Keratinocyte (primary cell): Measurements from ENCODE around the gene LSAMP. TPM values are rescaled to one million over a fixed set of nuclear protein-coding genes. Genes with fewer than 3 reads are reported as not detected.

Experiments
- DNase-seq: peaks from one replicate; pipeline ENCODE4 v3.0.0-alpha.2; 2011; ENCODE audit warnings: low read depth, missing footprints, low spot score
- FAIRE-seq: peaks from 2 replicates; lab custom pipeline; 2011; peaks lifted over from hg19 to GRCh38; lab: Jason Lieb, UNC
- H2AFZ ChIP-seq: 2 replicates; pipeline ENCODE4 v1.6.0; 2012; ENCODE audit warnings: low read length, control low read depth, inconsistent platforms; ENCODE audit not compliant: control insufficient read depth
- H3K27ac ChIP-seq: 2 replicates; pipeline ENCODE4 v1.5.1; 2011; ENCODE audit warnings: low read length; ENCODE audit not compliant: control insufficient read depth, insufficient read depth
- H3K27me3 ChIP-seq: 3 replicates; pipeline ENCODE4 v1.6.0; 2011; ENCODE audit warnings: low read length; ENCODE audit not compliant: control insufficient read depth, insufficient read depth; ENCODE audit errors: extremely low read depth
- H3K36me3 ChIP-seq, 2 experiments: 2 replicates in 1 of 2; 3 replicates in 1 of 2; pipeline ENCODE4 v1.5.1; 2011; ENCODE audit warnings: low read length in 2 of 2, mild to moderate bottlenecking in 1 of 2; ENCODE audit not compliant: control insufficient read depth in 2 of 2, insufficient read depth in 2 of 2; ENCODE audit errors: extremely low read depth in 1 of 2
- H3K4me1 ChIP-seq: 3 replicates; pipeline ENCODE4 v1.5.1; 2011; ENCODE audit warnings: low read length; ENCODE audit not compliant: control insufficient read depth, insufficient read depth; ENCODE audit errors: extremely low read depth
- H3K4me2 ChIP-seq: 3 replicates; pipeline ENCODE4 v1.6.0; 2011; ENCODE audit warnings: low read depth, low read length; ENCODE audit not compliant: control insufficient read depth, insufficient read depth; ENCODE audit errors: extremely low read depth
- H3K4me3 ChIP-seq, 3 experiments: fragments of 200-600 bp in 1 of 3; sonication (generic) in 1 of 3; 2 replicates in 2 of 3; 3 replicates in 1 of 3; pipeline ENCODE4 v1.5.1; 2011 to 2016; ENCODE audit warnings: low read length in 3 of 3, mild to moderate bottlenecking in 3 of 3, control low read depth in 2 of 3, inconsistent platforms in 1 of 3, low read depth in 1 of 3, mixed read lengths in 1 of 3, mixed run types in 1 of 3, moderate library complexity in 1 of 3; ENCODE audit not compliant: control insufficient read depth in 2 of 3, insufficient read depth in 2 of 3; ENCODE audit errors: extremely low read depth in 1 of 3
- H3K79me2 ChIP-seq: 2 replicates; pipeline ENCODE4 v1.6.0; 2012; ENCODE audit warnings: low read length; ENCODE audit not compliant: control insufficient read depth, insufficient read depth
- H3K9ac ChIP-seq: 3 replicates; pipeline ENCODE4 v1.6.0; 2011; ENCODE audit warnings: low read length; ENCODE audit not compliant: control insufficient read depth, insufficient read depth; ENCODE audit errors: extremely low read depth
- H3K9me1 ChIP-seq: 3 replicates; pipeline ENCODE4 v1.6.0; 2011; ENCODE audit warnings: low read length; ENCODE audit not compliant: control insufficient read depth, insufficient read depth; ENCODE audit errors: extremely low read depth
- H3K9me3 ChIP-seq: 2 replicates; pipeline ENCODE4 v1.5.1; 2012; ENCODE audit warnings: low read depth, low read length; ENCODE audit not compliant: control insufficient read depth
- H4K20me1 ChIP-seq: 3 replicates; pipeline ENCODE4 v1.6.0; 2011; ENCODE audit warnings: low read length; ENCODE audit not compliant: control insufficient read depth, insufficient read depth; ENCODE audit errors: extremely low read depth
- EZH2 ChIP-seq: IDR thresholded peaks from one replicate; pipeline ENCODE4 v1.6.1; 2012; ENCODE audit warnings: inconsistent platforms, mild to moderate bottlenecking, low read length, moderate library complexity
- dilution Hi-C: fragments of 300-500 bp; cut with MboI; formaldehyde crosslinking; loops from one replicate; pipeline ENCODE4 v1.7.0; 2020; ENCODE audit warnings: low sequenced_read_pairs; ENCODE audit not compliant: extremely low pct_ligation_motif_present
- polyA plus RNA-seq, 5 experiments: library from polyadenylated mRNA; depleted of rRNA in 3 of 5; stranded (reverse) in 3 of 5; stranded (forward) in 1 of 5; unstranded in 1 of 5; fragments of >200 nt; gene quantifications; 1 replicate in 1 of 5; 2 replicates in 3 of 5; 3 replicates in 1 of 5; pipeline versions ENCODE4 v1.2.1 to v1.2.3, GENCODE V29; 2011 to 2012; ENCODE audit warnings: missing spikeins in 2 of 5, low read depth in 1 of 5, low replicate concordance in 1 of 5
- TF ChIP-seq, protein P1 (sequence below), 3 experiments: IDR thresholded peaks in 1 of 3; conservative IDR thresholded peaks in 1 of 3; optimal IDR thresholded peaks in 1 of 3; 2 replicates in 2 of 3; 3 replicates in 1 of 3; pipeline versions ENCODE3 to v1.5.1; 2011; ENCODE audit warnings: low read length in 3 of 3, mild to moderate bottlenecking in 3 of 3, moderate library complexity in 2 of 3, control low read depth in 1 of 3, inconsistent platforms in 1 of 3; ENCODE audit not compliant: insufficient read depth in 2 of 3; ENCODE audit errors: extremely low read depth in 1 of 3

LSAMP gene
- polyA plus RNA-seq, 1 donor (not counting 4 experiments of a cell fraction or from before 2014, with no cell fraction given) = 0.12 TPM

DNA sequence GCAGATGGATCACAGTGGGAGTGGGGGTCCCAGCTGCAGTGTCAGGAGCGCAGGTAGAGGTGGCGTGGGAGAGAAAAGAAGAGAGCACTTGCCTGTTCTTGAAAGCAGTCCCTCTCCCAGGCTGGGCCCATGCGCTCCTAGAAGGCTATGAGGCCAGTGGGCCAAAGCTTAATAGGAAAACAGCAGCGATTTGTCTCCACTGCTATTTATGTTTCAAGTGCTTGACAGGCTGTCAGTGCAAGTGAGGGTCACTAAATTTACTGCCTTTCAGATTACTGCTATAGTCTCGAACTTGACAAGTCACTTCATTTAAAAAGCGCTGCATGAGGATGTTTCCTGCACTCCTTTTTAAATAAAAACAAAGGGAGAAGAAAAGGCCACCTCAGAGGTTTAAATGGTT is 582.4 kb downstream of the LSAMP start:
- Histone ChIP-seq H2AFZ (no peak overlapping the region), H3K4me1 (no peaks in the 10 kb centered on the region), H3K9ac (no peak overlapping the region), H3K36me3 (no peaks in the 10 kb centered on the region), H3K27ac (no peak overlapping the region), H3K79me2 (no peaks in the 10 kb centered on the region), H3K4me2 (no peak overlapping the region), H4K20me1 (no peaks in the 10 kb centered on the region), H3K27me3 (no peaks in the 10 kb centered on the region), H3K9me1 (no peaks in the 10 kb centered on the region), H3K4me3 (no peak overlapping the region), H3K9me3 (no peaks in the 10 kb centered on the region)
- no peak for FAIRE-seq
- DNase-seq = no peak
- TF ChIP-seq EZH2 = no peak
- TF ChIP-seq, protein P1, sequence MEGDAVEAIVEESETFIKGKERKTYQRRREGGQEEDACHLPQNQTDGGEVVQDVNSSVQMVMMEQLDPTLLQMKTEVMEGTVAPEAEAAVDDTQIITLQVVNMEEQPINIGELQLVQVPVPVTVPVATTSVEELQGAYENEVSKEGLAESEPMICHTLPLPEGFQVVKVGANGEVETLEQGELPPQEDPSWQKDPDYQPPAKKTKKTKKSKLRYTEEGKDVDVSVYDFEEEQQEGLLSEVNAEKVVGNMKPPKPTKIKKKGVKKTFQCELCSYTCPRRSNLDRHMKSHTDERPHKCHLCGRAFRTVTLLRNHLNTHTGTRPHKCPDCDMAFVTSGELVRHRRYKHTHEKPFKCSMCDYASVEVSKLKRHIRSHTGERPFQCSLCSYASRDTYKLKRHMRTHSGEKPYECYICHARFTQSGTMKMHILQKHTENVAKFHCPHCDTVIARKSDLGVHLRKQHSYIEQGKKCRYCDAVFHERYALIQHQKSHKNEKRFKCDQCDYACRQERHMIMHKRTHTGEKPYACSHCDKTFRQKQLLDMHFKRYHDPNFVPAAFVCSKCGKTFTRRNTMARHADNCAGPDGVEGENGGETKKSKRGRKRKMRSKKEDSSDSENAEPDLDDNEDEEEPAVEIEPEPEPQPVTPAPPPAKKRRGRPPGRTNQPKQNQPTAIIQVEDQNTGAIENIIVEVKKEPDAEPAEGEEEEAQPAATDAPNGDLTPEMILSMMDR (optimal IDR thresholded peaks at IDR 0.05 in 1 of 3, IDR thresholded peaks at IDR 0.05 in 1 of 3, conservative IDR thresholded peaks at IDR 0.05 in 1 of 3; ENCODE audit: extremely low read depth in 1 of 3, insufficient read depth in 2 of 3, low read length in 3 of 3) = no peak
- dilution Hi-C loops = no loop called here

DNA sequence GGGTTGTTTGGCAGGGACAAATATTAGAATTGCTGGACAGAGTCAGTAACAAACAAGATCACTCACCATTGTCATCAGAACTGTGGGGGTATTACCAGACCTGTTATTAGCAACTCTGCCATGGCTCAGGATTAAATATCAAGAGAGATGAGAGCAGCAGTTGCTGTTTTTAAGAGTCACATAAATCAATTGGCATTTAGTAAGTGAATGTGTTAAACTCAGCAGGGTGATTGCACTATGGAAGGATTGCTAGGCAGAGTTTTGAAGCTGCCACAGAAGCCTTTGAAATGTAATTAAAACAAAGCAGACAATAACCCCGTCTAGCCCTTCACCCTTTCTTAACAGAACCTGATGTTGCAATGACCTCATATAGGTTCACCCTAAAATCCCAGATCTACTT is 583.2 kb downstream of the LSAMP start:
- Histone ChIP-seq H3K27me3 (no peaks in the 10 kb centered on the region), H3K79me2 (no peaks in the 10 kb centered on the region), H3K9me1 (no peaks in the 10 kb centered on the region), H3K4me2 (no peak overlapping the region), H3K9me3 (no peaks in the 10 kb centered on the region), H3K9ac (no peak overlapping the region), H4K20me1 (no peaks in the 10 kb centered on the region), H3K36me3 (no peaks in the 10 kb centered on the region), H3K4me3 (no peak overlapping the region), H2AFZ (no peak overlapping the region), H3K27ac (no peak overlapping the region), H3K4me1 (no peaks in the 10 kb centered on the region)
- dilution Hi-C loops = no loop called here
- FAIRE-seq (no peak), DNase-seq (no peak)
- TF ChIP-seq, protein P1 (optimal IDR thresholded peaks at IDR 0.05 in 1 of 3, IDR thresholded peaks at IDR 0.05 in 1 of 3, conservative IDR thresholded peaks at IDR 0.05 in 1 of 3; ENCODE audit: extremely low read depth in 1 of 3, insufficient read depth in 2 of 3, low read length in 3 of 3) = no peak
- no peak for TF ChIP-seq EZH2
